ENCODE data around the gene KIF13A. TPM values are rescaled to one million over a fixed set of nuclear protein-coding genes. Genes with fewer than 3 reads are reported as not detected.

Gene KIF13A
- total and polyA plus RNA-seq, 12 donors, result 17.4 to 91.6 (median 52.3) TPM

GRCh38 chr6:17932330-17932852 is 55.0 kb downstream of the KIF13A start:
- Histone ChIP-seq H3K36me3 (replicated peaks in 1 of 2) (no peaks in the 10 kb centered on the region), H3K27ac (peak overlapping the region; percentile 26 to 80 (median 64)), H3K4me1 (replicated peaks in 1 of 2) (peaks cover 57 to 75% of the 10 kb centered on the region in 2 donors), H3K4me3 (no peak overlapping the region), H3K27me3 (no peaks in the 10 kb centered on the region), H3K9me3 (replicated peaks in 1 of 3) (no peaks in the 10 kb centered on the region)
- intact Hi-C loops (cut with DNase I), result no loop called here
- 9 to 17% (median 14%) methylated on average over 5 of the region's 5 CpGs for WGBS, 4 donors
- DNase-seq, result peak; percentile 47 to 75 (median 66)
- TF ChIP-seq CTCF (IDR thresholded peaks at IDR 0.05), result no peak
- no peak for TF ChIP-seq POLR2A (IDR thresholded peaks at IDR 0.05)

GRCh38 chr6:17931227-17931626 is 56.2 kb downstream of the KIF13A start:
- Histone ChIP-seq H3K36me3 (replicated peaks in 1 of 2) (no peaks in the 10 kb centered on the region), H3K9me3 (replicated peaks in 1 of 3) (no peaks in the 10 kb centered on the region), H3K4me3 (no peak overlapping the region), H3K27me3 (no peaks in the 10 kb centered on the region), H3K27ac (peak overlapping the region in 2 of 5 donors; percentile 70 to 80), H3K4me1 (replicated peaks in 1 of 2) (peaks cover 57 to 75% of the 10 kb centered on the region in 2 donors)
- TF ChIP-seq POLR2A (IDR thresholded peaks at IDR 0.05), result no peak
- intact Hi-C loops (cut with DNase I), result no loop called here
- no peak for DNase-seq

- 57 to 71% (median 64%) methylated on average over 5 of the region's 5 CpGs for WGBS, 4 donors
- DNase-seq, result peak in 2 of 7 donors; percentile 16 to 25
- no peaks in the 10 kb centered on the region for H3K9me3 ChIP-seq (replicated peaks in 1 of 3)
- H3K27me3 ChIP-seq, result no peaks in the 10 kb centered on the region
- peaks cover 54 to 74% of the 10 kb centered on the region in 2 donors for H3K4me1 ChIP-seq (replicated peaks in 1 of 2)
- peak overlapping the region in 3 of 5 donors; percentile 46 to 80 (median 62) for H3K27ac ChIP-seq
- H3K4me3 ChIP-seq, result no peak overlapping the region
- no peaks in the 10 kb centered on the region for H3K36me3 ChIP-seq (replicated peaks in 1 of 2)
- intact Hi-C loops (cut with DNase I), result no loop called here
- TF ChIP-seq POLR2A (IDR thresholded peaks at IDR 0.05), result no peak
- no peak for TF ChIP-seq CTCF (IDR thresholded peaks at IDR 0.05)
These were observed 57.0 kb downstream of the KIF13A start for GRCh38 chr6:17930321-17930993.

- no peak overlapping the region for H3K4me3 ChIP-seq
- no peaks in the 10 kb centered on the region for H3K27me3 ChIP-seq
- TF ChIP-seq CTCF (IDR thresholded peaks at IDR 0.05) (no peak), POLR2A (IDR thresholded peaks at IDR 0.05) (no peak)
- no peaks in the 10 kb centered on the region for H3K9me3 ChIP-seq (replicated peaks in 1 of 3)
- H3K36me3 ChIP-seq (replicated peaks in 1 of 2), result no peaks in the 10 kb centered on the region
- intact Hi-C loops (cut with DNase I), result no loop called here
- 67 to 83% (median 81%) methylated on average over 5 of the region's 5 CpGs for WGBS, 4 donors
- peaks cover 43 to 68% of the 10 kb centered on the region in 2 donors for H3K4me1 ChIP-seq (replicated peaks in 1 of 2)
- H3K27ac ChIP-seq, result peak overlapping the region in 3 of 5 donors; percentile 53 to 80 (median 62)
- DNase-seq, result no peak
These were observed 58.7 kb downstream of the KIF13A start for GRCh38 chr6:17928514-17929430.
